GM12872 (cell line): ENCODE results near the gene SUSD4.

Experiments used
- CTCF ChIP-seq: IDR thresholded peaks from 3 replicates; pipeline ENCODE4 v1.5.1; 2011; ENCODE audit warnings: low read depth, mild to moderate bottlenecking, low read length, moderate library complexity; ENCODE audit not compliant: insufficient read depth

SUSD4 gene

GRCh38 chr1:223231011-223231572 is 132.9 kb downstream of the SUSD4 start:
- TF ChIP-seq CTCF: no peak

GRCh38 chr1:223230161-223230881 is 133.7 kb downstream of the SUSD4 start:
- no peak for TF ChIP-seq CTCF

GRCh38 chr1:223229756-223230155 is 134.2 kb downstream of the SUSD4 start:
- no peak for TF ChIP-seq CTCF

- no peak for TF ChIP-seq CTCF
Measured at GRCh38 chr1:223228931-223229528, 134.9 kb downstream of the SUSD4 start.

GRCh38 chr1:223228201-223228600 is 135.8 kb downstream of the SUSD4 start:
- TF ChIP-seq CTCF: no peak

GRCh38 chr1:223227486-223228196 is 136.3 kb downstream of the SUSD4 start:
- no peak for TF ChIP-seq CTCF

GRCh38 chr1:223227031-223227430 is 136.9 kb downstream of the SUSD4 start:
- no peak for TF ChIP-seq CTCF
